Measurements from ENCODE around the gene UHRF2.
"Not testable (repeated sequence)": the region's sequence is repeated elsewhere in the genome, so short reads cannot be mapped to it uniquely, and the experiment has no call there.

UHRF2 gene

GRCh38 chr9:6428940-6429889, 16.2 kb downstream of the UHRF2 start:
- DNase-seq, result no peak

- no peak for DNase-seq
These were observed 18.0 kb downstream of the UHRF2 start for GRCh38 chr9:6431038-6431437.

- no peak for DNase-seq
These were observed 20.4 kb downstream of the UHRF2 start for GRCh38 chr9:6433410-6433809.

- no peak for DNase-seq
These were observed 26.2 kb downstream of the UHRF2 start for GRCh38 chr9:6439051-6439703.

GRCh38 chr9:6440405-6440804, 27.4 kb downstream of the UHRF2 start:
- DNase-seq, result no peak

GRCh38 chr9:6441269-6441668, 28.3 kb downstream of the UHRF2 start:
- DNase-seq, result no peak

- DNase-seq, result no peak
These were observed 30.7 kb downstream of the UHRF2 start for GRCh38 chr9:6443661-6444060.

- DNase-seq, result no peak
These were observed 31.1 kb downstream of the UHRF2 start for GRCh38 chr9:6444128-6444527.

GRCh38 chr9:6449086-6449485, 36.1 kb downstream of the UHRF2 start:
- DNase-seq, result no peak

GRCh38 chr9:6449645-6450044, 36.6 kb downstream of the UHRF2 start:
- no peak for DNase-seq

- no peak for DNase-seq
These were observed 37.8 kb downstream of the UHRF2 start for GRCh38 chr9:6450641-6451375.

GRCh38 chr9:6455292-6455691, 42.3 kb downstream of the UHRF2 start:
- not testable (repeated sequence) for DNase-seq

- DNase-seq, result not testable (repeated sequence)
These were observed 45.7 kb downstream of the UHRF2 start for GRCh38 chr9:6458704-6459103.

- no peak for DNase-seq
These were observed 46.7 kb downstream of the UHRF2 start for GRCh38 chr9:6459718-6460117.

GRCh38 chr9:6460189-6460768, 47.3 kb downstream of the UHRF2 start:
- no peak for DNase-seq

GRCh38 chr9:6461619-6462018, 48.6 kb downstream of the UHRF2 start:
- no peak for DNase-seq

GRCh38 chr9:6467006-6467625, 54.1 kb downstream of the UHRF2 start:
- no peak for DNase-seq

GRCh38 chr9:6471231-6471850, 58.3 kb downstream of the UHRF2 start:
- no peak for DNase-seq

GRCh38 chr9:6473151-6473550, 60.2 kb downstream of the UHRF2 start:
- no peak for DNase-seq

GRCh38 chr9:6479959-6480358, 67.0 kb downstream of the UHRF2 start:
- no peak for DNase-seq

- no peak for DNase-seq
These were observed 71.2 kb downstream of the UHRF2 start for GRCh38 chr9:6484210-6484609.

GRCh38 chr9:6488395-6488794, 75.4 kb downstream of the UHRF2 start:
- DNase-seq, result no peak
